ENCODE measurements around the gene FAM78B.

DNA sequence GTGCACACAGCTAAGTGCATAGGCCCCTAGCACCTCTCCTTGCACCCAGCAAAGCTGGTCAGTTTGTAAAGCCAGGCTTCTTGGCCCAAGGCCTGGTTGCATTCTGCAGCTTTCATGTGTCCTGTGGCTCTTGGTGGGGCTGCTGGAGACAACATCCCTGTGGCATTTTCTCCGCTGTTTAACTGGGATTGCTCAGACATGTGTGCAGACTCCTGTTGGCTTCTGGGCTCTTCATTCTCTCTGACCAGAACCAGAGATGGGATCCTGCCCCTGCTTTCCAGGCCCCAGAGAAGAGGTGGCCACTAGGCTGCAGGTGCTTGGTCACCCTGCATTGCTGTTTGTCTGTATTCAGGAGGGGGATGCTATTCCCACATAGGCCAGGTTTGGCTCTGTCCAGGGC, 50.8 kb downstream of the FAM78B start:
- TF ChIP-seq EZH2 (IDR thresholded peaks at IDR 0.05; ENCODE audit: insufficient read depth, poor library complexity, severe bottlenecking): no peak
- TF ChIP-seq EZH2phosphoT487 (IDR thresholded peaks at IDR 0.05; ENCODE audit: insufficient read depth, low read depth): no peak
